GM19035 (cell line): Measurements from ENCODE around the gene SCLY.
"Not testable (repeated sequence)": the region's sequence is repeated elsewhere in the genome, so short reads cannot be mapped to it uniquely, and the experiment has no call there.

Experiments
- ATAC-seq: cut with Tn5 transposase; IDR thresholded peaks from one replicate; pipeline ENCODE4 v1.9.1; 2021; ENCODE audit not compliant: unreplicated experiment

The SCLY gene

DNA sequence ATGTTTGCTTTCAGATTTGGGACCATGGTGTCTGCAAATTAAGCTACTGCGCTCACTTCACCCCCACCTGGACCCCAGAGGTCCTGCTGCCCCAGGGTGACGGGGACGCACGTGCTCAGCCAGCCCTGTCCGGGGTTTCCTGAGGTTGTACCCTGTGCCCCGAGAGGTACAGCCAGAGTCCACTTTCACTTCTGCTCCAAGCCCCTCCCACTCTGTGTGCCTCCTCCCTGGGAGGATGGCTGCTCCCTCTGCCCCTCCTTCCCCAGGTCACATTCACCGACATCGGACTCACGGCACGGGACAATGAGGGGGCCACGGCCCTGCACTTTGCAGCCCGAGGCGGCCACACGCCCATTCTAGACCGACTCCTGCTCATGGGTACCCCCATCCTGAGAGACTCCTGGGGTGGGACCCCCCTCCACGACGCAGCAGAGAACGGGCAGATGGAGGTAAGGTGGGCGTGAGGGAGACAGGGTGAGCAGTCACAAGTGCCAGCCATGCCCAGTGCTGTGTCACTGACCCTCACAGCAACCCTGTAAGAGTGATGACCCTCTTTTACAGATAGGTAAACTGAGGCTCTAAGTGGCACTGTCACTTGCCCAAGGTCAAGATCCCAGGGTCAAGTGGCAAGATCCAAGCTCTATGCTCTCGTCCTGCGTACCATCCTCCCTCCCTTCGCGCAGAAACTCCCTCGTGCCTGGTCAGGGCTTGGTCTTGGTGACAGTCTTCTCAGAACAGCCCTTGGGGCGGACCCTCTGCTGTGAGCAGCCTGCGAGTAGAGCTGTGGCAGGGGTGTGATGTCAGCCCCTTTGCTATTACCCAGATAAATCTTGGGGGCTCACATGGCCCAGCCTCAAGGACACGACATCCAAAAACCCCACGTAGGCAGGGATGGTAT is 47.0 kb downstream of the SCLY start:
- peak; percentile 68 for ATAC-seq

DNA sequence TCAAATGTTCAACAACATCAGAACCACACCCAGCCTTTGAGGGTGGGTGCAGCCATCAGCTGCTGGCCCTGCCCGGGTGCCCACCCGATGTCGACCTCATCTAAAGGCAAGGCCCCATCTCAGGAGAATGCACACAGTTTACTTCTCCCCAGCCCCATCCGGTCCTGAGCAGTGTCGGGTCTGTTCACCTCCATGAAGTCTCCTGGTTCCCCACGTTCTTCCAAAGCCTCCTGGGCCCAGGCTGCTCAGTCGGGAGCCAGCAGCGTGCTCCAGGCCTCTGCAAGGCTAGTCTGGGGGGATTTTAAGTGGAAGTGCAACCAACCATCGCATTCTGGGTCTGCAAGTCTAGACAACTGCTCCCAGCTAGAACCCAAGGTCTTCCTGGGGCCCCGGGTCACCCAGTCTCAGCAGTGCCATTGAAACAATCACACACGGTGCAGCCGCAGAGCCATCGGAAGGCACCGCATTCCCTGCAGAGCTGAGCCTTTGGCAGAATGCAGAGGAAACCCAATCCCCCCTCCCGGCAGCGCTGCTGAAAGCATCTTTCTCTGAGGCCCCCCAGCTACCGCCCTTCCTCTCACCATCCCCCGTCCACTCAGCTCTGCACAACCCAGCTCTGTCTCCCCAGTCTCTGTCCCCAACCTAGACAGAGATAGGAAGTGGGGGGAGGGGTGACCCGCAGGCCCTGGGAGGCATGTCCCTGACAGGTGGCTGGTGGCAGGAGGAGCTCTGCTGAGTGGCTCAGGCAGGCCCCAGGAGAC is 47.8 kb downstream of the SCLY start:
- no peak for ATAC-seq

DNA sequence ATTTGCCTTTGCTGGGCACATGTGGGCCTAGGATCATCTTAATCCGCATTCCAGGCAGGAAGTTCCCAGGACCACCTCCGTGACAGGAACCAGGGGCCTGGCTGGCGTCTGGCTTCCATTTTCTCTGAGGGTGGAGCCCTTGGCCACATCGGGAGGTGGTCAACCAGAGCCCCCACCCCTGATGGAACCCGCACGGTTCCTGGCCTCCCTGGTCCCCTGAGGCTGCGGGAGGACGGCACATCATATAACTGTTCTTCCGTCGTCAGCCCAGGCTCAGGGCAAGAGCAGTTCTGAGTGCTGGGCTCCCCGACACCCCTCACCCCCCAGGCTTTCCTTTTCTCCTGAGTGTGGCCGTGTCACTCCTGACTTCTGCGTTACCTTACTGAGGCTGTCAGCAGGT is 52.8 kb downstream of the SCLY start:
- ATAC-seq = no peak

DNA sequence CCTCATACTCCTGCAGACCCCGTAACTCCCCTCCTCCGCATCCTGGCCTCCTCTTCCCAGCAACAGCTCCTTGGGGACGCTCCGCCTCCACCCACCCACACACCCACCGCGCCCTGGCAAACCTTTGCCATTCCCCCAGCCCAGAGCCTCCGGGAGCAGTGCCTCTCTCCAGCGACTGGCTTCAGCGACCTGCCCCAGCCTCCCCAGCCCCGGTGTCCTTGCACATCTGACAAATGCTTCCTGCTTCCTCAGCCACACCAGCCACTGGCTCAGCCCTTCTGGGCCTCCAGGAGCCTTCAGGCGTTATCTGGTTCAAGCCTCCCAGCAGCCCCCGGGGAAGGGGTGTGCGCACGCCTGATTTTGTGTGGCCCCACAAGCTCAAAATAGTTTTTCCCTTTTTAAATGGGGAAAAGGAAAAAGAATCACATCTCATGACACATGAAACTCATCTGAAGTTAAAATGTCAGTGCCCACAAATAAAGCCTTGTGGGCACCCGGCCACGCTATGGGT is 53.6 kb downstream of the SCLY start:
- ATAC-seq = no peak

DNA sequence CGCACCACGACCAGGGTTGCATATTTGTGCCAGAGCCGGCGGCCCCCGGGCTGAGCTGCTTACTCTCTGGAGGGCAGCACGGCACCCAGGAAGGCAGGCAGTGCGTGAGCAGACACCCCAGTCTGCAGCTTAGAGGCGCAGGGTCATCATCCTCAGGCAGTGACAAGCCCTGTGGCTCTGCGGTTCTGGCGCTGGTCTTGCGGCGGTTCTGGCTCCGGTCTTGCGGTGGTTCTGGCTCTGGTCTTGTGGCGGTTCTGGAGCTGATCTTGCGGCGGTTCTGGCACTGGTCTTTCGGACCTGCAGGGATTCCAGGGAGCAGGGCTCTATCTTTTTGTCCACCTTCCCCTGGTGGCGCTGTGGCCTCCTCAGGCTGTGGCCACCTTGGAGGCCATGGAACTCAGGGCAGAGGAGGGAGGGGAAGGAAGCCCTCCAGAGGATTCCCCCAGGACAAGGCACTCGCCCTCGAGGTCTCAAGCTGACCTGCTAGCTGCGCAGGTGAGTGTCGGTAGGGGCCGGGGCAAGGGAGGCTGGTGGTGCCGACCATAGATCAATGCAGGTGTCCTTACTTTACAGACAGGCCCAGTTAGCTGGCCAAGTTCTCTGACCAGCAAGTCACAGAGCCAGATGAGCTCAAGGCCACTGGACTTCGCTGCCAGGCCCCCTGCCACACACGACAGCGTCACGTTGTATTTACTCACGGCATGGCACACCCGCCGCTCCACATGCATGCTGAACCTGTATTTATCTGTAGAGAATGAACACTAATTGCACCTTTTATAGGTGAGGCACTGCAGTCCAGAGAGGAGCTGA is 54.3 kb downstream of the SCLY start:
- ATAC-seq = no peak

DNA sequence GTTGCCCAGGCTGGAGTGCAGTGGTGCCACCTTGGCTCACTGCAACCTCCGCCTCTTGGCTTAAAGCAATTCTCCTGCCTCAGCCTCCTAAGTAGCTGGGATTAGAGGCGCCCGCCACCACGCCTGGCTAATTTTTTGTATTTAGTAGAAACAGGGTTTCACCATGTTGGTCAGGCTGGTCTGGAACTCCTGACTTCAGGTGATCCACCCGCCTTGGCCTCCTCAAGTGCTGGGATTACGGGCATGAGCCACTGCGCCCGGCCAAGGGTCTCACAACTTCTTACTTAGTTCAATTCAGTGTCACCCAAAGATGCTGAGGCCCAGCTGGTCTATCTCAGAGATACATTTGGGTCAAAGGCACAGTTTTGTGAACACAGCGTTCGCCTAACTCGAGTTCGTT is 54.9 kb downstream of the SCLY start:
- not testable (repeated sequence) for ATAC-seq

DNA sequence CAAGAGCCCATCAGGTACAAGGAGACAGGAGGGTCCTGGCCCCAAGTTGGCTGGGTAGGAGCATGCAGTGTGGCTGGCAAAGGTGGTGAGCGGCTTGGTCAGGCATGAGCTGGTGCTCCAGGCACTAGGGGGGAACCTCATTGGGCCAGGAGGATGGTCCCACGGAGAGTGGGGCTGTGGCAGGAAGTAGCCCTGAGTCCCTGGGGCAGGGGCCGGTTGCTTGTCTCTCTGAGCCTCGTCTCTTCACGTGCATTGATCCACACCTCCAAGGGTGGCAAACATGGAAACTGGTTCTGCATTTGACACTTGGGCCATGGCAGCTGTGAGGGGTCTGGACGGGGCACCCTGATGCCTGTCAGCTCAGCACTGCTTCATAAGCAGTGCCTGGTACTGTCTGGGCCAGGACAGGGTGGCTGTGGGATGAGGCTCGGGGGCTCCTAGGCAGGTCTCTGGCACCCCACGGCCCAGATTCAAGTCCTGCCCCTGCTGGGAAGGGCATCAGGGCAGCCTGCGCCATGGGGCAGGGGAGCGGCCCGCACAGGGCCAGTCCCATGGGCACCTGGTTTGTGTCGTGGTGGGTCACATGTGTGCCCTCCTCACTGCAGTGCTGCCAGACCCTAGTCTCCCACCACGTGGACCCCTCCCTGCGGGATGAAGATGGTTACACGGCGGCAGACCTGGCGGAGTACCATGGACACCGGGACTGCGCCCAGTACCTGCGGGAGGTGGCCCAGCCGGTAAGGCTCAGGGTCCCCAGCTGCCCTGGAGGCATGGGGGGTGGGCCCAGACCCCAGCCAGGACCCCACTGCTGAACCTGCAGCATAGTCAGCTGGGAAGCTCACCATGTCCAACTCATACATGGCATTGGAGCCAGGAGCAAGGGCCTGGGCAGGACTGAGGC is 55.7 kb downstream of the SCLY start:
- ATAC-seq = no peak

DNA sequence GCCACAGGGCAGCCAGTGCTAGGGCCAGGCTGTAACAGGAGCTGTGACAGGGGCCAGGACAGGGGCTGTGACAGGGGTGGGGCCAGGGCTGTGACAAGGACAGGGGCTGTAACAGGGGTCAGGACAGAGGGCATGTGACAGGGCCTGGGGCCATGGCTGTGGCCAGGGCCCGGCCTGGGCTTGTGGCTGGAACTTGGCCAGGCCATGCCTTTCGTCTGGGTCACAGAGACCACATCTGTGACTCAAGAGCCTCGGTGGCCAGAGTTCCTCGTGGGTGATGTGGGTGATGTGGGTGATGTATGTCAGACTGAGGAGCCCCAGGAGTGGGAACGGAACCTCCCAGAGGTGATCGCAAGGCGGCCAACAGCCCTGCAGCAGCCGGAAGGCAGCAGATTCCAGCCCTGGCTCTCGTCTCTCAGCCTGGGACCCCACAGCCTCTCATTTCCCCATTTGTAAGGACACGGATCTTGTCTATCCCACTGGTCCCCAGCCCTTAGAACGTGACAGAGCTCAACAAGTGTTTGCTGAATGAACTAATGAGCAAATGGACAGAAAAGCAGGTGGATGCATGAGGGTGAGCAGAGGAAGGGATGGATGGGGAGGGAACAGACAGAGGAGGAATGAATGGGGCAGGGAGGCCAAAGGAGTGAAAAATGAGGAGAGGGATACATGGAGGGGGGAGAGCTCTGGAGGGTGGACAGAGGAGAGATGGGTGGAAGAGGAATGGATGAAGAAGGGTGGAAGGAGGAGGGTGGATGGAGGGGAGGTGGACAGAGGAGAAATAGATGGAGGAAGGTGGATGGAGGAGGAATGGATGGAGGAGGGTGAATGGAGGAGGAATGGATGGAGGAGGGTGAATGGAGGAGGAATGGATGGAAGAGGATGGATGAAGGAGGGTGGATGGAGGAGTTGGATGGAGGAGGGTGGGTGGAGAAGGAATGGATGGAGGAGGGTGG is 56.7 kb downstream of the SCLY start:
- no peak for ATAC-seq

DNA sequence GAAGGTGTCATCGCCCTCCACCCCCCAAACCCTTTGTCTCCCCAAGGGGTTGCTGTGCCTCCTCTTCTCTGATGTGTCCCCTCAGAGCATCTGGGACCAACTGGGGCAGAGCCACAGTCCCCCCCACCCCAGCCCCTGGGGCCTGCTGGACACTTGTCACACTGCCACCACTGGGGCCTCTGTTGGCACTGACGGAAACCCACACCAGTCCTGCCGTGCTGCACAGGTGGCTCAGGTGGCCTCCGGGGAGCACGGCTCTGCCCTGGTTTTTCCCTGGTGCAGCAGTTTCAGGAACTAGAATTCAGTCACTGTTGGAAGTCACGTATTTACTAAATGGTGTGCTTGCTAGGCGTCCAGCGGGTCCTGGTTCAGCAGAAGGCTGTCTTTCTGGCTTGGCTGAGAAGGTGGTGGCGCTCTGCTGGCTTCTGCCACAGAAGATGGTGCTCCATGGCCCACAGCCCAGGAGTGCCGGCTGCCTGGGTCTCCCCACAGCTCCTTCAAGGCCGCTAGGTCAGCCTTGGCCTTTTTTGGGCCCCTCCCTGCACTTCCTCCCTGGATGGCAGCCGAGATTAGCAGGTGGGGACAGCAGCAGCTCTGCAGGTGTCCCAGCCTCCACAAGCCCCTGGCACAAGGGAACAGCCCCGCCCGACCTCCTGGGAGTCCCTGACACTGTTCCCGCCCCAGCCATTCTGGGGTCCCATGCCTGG is 59.1 kb downstream of the SCLY start:
- ATAC-seq = no peak

DNA sequence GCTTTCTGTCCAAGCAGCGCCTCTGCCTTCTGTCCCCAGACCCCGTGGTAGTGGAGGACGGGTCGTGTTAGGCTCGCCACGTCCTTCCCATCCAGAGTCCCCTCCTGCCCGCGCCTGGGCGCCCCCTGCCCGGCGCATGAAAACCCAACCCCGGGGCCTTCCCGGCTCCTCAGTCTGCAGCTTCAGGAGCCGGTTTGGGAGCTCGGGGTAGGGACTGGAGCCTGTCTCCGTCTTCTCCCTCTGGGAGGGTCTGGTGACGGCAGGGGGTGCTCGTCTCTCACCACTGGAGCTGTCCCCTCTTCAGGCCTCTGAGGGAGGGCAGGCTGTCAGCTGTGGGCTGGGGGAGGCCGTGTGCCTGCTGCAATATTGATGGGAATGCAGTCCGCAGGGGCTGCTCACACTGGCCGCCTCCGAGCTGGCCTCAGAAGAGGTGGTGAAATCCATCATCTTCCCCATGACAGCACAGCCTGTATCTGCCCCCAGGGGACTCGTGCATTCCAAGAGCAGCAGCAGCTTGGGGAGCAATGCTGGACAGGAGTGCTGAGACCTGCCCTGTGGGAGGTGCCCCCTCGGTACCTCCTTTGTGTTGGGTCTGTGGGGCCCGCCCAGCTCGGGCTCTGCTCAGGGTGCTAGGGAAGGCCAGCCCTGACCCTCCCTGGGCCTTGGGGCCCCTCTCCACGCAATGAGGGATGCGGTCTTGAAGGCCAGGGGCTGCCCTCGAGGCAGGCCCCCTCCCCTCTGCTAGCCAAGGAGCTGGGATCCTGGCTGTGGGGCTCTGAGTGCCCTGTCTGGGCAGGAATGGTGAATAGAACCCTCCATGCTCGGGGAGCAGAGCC is 59.9 kb downstream of the SCLY start:
- no peak for ATAC-seq

DNA sequence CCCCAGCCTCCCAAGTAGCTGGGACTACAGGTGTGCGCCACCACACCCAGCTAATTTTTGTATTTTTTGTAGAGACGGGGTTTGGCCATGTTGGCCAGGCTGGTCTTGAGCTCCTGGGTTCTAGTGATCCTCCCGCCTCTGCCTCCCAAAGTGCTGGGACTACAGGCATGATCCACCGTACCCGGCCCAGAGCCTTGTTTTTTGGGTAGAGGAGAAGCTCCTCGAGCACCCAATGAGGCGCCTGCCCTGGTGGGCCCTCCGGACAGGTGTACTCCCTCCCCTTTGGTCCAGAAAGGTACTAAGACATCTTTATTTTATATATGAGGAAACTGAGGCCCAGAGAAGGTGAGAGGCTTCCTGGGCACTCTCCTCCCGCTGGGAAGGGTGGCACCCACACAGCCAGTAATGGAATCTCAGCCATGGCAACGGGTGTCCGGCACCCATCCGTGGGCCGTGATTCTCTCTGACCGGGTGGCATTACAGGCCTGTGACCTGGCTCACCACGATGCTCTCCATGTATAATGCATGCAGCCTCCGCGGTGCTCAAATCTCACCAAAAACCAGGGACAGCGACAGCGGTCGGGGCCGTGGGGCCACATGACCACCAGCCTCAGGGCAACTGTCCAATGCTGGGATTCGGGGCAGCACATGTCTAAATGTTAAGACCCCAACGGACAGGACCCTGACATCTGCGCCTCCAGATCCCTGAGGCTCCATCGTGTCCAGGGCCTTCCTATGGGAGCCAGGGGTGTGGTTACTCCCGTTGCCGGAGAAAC is 60.9 kb downstream of the SCLY start:
- ATAC-seq = no peak

DNA sequence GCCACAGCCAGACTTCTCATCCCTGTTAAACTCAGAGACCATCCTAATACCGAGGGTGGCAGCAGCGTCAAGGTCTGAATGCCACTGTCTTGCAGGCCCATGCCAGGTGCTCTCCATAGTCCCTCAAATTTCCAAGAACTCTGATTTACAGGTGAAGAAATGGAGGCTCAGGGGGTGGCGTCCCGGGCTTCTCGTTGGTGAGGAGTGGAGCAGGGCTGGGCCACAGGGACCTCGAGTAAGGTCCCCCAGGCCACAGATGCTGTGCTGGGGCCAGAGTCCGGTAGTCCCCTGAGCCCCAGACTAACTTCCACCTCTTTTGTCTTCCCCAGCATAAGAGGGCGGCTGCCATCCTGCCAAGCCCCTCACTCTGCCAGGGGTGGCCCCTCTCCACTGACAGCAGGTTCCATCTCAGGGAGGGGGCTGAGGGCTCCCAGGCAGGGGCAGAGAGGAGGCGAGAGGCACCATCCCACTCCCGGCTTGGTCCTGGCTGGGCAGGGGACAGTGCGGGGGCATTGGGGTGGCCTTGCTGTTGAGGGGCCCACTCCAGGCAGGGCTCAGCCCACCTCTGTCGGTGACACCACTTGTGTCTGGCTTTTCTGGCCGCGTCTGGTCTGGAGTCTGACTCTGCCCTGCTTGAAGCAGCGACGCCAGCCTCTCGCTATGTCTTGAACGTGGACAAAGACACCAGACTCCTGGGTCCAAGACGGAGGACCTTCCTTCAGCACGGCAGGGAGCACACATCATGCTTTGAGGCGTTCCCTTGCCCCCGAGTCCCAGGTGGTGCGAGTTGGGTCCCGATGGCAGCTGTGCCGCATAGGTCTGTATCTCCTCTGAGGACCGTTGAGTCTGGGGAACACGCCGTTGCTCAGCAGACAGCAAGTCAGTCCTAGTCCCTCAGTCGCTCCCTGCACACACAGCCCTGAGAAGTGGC is 61.8 kb downstream of the SCLY start:
- no peak for ATAC-seq

DNA sequence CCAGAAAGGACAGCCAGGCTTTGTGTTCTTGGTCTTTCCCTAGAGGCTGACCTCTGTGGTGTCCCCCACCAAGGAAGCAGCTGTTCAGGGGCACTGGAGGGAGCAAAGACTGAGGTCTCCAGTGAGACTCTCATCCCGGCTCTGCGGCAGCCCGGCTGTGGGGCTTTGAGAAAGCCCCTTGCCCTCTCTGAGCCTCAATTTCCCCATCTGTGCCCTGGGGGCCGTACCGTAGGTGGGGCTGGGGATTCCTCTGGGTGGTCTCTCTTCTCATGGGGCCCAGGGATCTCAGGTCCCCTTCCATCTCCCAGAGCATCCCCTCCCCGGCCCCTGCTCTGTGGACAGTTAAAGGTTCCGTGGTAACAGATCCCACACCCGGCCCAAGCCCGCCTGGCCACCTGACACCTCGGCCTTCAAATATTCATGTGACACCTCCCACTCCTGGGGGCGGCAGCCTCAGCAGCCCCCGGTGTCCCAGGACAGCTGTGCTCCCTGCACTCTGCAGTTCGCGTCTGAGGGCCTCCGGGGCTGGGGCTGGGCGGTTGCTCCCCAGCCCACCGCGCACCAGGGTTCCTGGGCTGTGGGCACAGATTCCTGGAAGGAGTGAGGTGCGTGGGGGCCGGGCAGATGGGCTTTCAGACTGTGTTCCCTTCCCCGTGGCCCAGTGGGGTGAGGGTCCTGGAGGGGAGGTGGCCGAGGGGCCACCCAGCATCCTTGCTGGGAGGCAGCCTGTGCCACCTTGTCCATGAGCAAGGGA is 62.6 kb downstream of the SCLY start:
- ATAC-seq = no peak

DNA sequence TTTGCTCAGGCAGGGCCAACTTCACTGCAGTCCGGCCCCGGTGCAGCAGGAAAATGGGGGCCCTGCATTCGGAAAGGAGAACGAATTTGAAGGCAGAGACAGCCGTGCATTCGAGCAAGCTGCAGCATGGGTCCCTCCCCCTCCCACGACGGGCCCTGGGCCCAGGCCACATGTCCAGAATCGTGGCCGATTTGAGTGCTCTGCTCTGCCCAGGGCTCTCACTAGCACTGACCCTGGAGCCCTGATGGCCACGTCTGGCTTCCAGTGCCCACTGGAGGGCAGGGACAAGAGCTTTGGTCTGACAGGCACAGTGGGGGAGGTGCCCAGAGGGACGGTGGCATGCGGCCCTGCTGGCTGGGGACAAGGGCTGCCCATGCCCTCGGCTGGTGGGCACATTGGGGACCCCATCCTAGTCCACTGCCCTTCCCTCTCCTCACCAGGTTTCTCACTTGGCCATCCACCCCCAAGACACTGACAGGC is 63.2 kb downstream of the SCLY start:
- ATAC-seq = no peak
